Smooth muscle cell of the umbilical artery (primary cell): ENCODE measurements around the gene SEPHS2. TPM values are rescaled to one million over a fixed set of nuclear protein-coding genes. Genes with fewer than 3 reads are reported as not detected.

ENCODE experiments used
- total RNA-seq: library from RNA; depleted of rRNA; stranded (reverse); fragments of >200 nt; gene quantifications from 2 replicates; pipeline ENCODE4 v1.2.3, GENCODE V29; 2014

The SEPHS2 gene, protein sequence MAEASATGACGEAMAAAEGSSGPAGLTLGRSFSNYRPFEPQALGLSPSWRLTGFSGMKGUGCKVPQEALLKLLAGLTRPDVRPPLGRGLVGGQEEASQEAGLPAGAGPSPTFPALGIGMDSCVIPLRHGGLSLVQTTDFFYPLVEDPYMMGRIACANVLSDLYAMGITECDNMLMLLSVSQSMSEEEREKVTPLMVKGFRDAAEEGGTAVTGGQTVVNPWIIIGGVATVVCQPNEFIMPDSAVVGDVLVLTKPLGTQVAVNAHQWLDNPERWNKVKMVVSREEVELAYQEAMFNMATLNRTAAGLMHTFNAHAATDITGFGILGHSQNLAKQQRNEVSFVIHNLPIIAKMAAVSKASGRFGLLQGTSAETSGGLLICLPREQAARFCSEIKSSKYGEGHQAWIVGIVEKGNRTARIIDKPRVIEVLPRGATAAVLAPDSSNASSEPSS
- 7.7 and 8.8 TPM in 2 replicates for total RNA-seq

GRCh38 chr16:30445408-30446202 lies at the start of gene SEPHS2:
Gene SEPHS2 (minus strand): TSS chr16:30445874. CDS start chr16:30445727, 147 bp downstream.

DNA sequence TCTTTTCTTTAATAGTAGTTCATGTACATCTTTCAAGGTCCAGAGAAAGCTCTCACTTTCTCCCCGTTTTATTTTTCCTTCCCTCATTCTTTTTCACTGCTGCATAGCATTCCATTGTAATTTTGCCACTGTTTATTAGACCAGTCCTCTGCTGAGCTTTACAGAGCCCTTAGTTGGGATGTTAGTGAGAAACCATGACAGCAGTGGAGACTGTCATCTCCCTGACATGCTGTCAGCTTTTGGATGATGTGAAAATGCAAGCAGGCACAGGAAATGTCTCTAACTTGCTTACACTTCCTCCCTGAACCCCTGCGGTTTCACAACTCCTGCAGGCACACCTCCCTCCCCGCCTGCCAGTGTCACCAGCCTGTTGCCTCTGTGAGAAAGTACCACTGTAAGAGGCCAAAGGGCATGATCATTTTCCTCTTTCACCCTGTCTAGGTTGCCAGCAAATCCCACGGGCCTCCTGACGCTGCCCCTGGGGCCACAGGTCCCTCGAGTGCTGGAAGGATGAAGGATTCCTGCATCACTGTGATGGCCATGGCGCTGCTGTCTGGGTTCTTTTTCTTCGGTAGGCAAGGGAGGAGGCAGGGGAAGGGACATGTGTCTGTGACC lies 26.8 kb upstream of the SEPHS2 start, which contains the start of gene ITGAL:
Gene ITGAL, plus strand, starts transcription at position 415 of the 615 bp plus-strand sequence. Its CDS starts 96 bp downstream, at position 511.

DNA sequence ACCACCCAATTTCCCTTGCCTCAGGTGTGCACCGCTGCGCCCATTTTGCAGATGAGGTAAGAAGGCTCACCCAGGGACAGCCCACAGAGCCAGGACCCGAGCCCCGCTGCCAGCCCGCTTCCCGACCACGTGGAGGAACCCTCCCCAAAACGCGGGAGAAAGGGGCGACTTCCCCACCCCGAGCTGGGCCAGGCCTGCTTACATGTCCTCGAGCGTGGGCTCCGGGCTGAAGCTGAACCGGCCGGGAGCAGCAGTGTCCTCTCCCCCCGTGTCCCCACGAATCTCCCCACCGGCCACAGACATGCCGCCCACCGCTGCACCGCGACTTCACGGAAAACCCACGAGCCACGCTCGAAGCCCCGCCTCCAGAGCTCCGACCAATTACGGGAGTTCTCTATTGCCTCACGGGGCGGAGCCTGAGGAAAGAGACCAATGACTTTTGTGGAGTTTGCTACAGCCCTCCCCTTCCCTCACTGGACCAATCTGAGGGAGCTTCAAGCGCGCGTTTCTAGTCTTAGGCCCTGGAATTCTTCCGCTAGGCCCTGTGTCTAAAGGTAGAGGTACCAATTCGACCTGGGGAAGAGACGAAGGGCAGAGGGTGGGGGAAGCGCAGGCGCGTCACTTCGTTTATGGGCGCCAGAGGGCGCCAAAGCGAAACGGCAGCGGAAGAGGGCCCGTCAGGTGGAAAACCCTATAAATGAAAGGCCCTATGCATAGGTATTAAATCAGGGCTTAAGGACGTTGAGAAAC lies 15.8 kb downstream of the SEPHS2 start, which contains the start of gene DCTPP1:
Gene DCTPP1, minus strand, starts transcription at position 353 of the 750 bp plus-strand sequence. Its CDS starts 50 bp downstream, at position 303.

DNA sequence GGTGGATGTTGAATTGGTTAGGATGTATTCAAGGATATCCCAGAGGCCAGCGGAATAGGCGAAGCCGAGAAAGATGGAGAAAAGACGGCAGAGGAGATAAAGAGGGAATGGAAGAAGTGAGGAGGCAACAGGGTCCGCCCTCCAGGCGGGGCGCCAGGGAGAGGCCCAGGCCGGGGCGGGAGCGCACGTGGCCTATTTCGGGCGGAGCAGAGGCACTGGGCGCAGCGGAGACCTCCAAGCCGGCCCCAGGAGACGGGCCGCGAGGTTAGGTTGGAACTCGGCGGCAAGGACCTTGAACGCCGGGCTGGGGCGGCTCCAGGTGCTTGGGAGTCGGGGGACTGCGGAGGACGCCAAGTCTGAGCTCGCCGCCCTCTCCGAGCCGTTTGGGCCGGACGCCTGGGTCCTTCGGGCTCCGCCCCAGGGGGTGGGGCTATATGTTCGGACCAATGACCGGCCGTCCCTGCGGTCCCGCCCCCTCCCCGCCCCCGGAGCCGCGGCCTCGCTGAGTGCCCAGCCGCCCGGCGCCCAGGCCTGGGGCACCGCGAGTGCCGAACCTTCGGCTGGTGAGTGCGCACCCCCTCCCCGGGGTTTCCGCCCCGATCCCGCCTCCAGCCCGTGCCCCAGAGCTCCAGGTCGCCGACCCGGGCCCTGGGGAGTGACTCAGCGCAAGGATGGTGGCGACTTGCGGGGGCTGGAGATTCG lies 38.4 kb downstream of the SEPHS2 start, which contains the start of gene ZNF771:
Gene ZNF771, plus strand, starts transcription at position 505 of the 702 bp plus-strand sequence. CDS start 448 bp downstream, outside the sequence.

DNA sequence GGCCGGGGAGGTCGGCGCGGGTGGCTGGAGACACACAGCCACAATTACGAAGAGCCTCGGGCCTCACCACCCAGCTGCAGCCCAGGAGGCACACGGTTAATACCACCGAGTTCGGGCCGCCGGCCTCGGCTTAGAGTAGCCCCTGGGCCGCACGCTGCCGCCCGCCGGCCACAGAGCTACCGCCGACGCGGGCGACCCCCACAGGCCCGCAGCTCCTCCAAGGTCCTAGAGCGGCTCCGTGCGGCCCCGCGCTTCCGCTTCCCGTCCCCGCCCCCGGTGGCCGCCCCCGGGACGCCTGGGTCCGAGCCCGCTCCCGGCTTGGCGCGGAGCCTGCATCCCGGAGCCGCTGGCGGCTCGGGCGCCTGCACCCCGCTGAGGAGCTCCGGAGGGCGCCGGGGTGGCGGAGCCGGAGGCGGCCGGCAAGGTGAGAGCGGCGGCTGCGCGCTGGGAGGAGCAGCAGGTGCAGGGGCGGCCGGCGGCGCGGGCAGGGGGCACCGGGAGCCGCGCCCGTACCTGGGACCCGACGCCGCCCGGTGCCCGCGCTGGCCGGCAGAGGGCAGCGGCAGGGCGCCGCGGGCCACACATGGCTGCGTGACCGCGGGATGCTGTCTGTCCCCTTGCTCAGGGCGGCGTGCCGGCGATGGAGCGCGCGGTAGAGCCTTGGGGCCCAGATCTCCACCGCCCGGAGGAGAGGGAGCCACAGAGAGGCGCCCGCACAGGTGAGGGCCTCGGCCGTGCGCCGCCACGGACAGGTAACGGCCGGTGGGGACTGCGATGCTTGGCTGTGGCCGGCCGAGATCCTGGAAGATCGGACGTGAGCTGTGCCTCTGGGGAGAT lies 50.3 kb downstream of the SEPHS2 start, which contains the start of gene ZNF48:
Gene ZNF48, plus strand, starts transcription at position 266 of the 837 bp plus-strand sequence. Its CDS starts 375 bp downstream, at position 641.

Other genes with a start within 250 kb of the SEPHS2 start
- gene SULT1A3, start 246.6 kb downstream of the SEPHS2 start, total RNA-seq: 3.1 and 3.6 TPM in 2 replicates
- 1.4 and 1.8 TPM in 2 replicates for gene NPIPB13, start 197.4 kb downstream of the SEPHS2 start, total RNA-seq
- 27.9 and 28.5 TPM in 2 replicates for gene CD2BP2, start 90.6 kb downstream of the SEPHS2 start, total RNA-seq
- 26.1 and 47.7 TPM in 2 replicates for gene TBC1D10B, start 75.4 kb downstream of the SEPHS2 start, total RNA-seq
- not detected in 2 replicates for gene MYL11, start 71.1 kb downstream of the SEPHS2 start, total RNA-seq
- gene SEPTIN1, start 63.3 kb downstream of the SEPHS2 start, total RNA-seq: 0.37 and 0.59 TPM in 2 replicates
- gene ZNF48, start 50.5 kb downstream of the SEPHS2 start, total RNA-seq: 8.9 and 9.6 TPM in 2 replicates
- 12.1 and 13.1 TPM in 2 replicates for gene ZNF771, start 38.3 kb downstream of the SEPHS2 start, total RNA-seq
- gene DCTPP1, start 15.8 kb downstream of the SEPHS2 start, total RNA-seq: 5.6 and 13.6 TPM in 2 replicates
- 0.89 TPM in 1 of 2 replicates, not detected in the other for gene ITGAL, start 26.9 kb upstream of the SEPHS2 start, total RNA-seq
- 12.8 and 16.0 TPM in 2 replicates for gene ZNF768, start 80.7 kb upstream of the SEPHS2 start, total RNA-seq
- 7.6 and 9.5 TPM in 2 replicates for gene ZNF747, start 89.0 kb upstream of the SEPHS2 start, total RNA-seq
- gene ZNF764, start 112.5 kb upstream of the SEPHS2 start, total RNA-seq: 4.2 and 4.8 TPM in 2 replicates
- 4.8 and 7.6 TPM in 2 replicates for gene ZNF688, start 125.8 kb upstream of the SEPHS2 start, total RNA-seq
- gene ZNF785, start 139.8 kb upstream of the SEPHS2 start, total RNA-seq: 11.6 TPM in 2 replicates
- 3.6 TPM in 2 replicates for gene ZNF689, start 164.5 kb upstream of the SEPHS2 start, total RNA-seq
- gene PRR14, start 205.1 kb upstream of the SEPHS2 start, total RNA-seq: 8.0 and 8.7 TPM in 2 replicates
- 20.5 and 27.5 TPM in 2 replicates for gene FBRS, start 212.6 kb upstream of the SEPHS2 start, total RNA-seq